Lower lobe of right lung (tissue), 2 donors: ENCODE data around the gene ARL6IP4. TPM values are rescaled to one million over a fixed set of nuclear protein-coding genes. Genes with fewer than 3 reads are reported as not detected.

Source experiments
- ATAC-seq, 2 donors: fragments of 200-7000 bp; cut with Tn5 transposase; one replicate each; pipeline ENCODE4 v1.9.1; 2020 to 2022; ENCODE audit warnings: mild to moderate bottlenecking in 2 of 2, moderate library complexity in 2 of 2
- DNase-seq: peaks from one replicate; pipeline ENCODE4 v3.0.0-alpha.2; 2020
- H3K27ac ChIP-seq: fragments of 200-600 bp; one replicate; pipeline ENCODE4 v1.8.0; 2022
- H3K27me3 ChIP-seq: fragments of 200-600 bp; one replicate; pipeline ENCODE4 v1.8.0; 2022; ENCODE audit warnings: low read depth
- H3K36me3 ChIP-seq: fragments of 200-600 bp; one replicate; pipeline ENCODE4 v1.8.0; 2022; ENCODE audit warnings: mild to moderate bottlenecking
- H3K4me1 ChIP-seq: fragments of 200-600 bp; one replicate; pipeline ENCODE4 v1.8.0; 2022
- H3K4me3 ChIP-seq: fragments of 200-600 bp; one replicate; pipeline ENCODE4 v1.8.0; 2022; ENCODE audit warnings: mild to moderate bottlenecking
- H3K9me3 ChIP-seq: fragments of 200-600 bp; one replicate; pipeline ENCODE4 v1.8.0; 2022
- intact Hi-C: fragments of 100-400 bp; cut with DNase I; formaldehyde crosslinking; loops from one replicate; pipeline ENCODE4 v1.11.0; 2022
- total RNA-seq: library from RNA; stranded (reverse); fragmentation: NEBNext Ultra II Directional; extraction: Animal tissue kit (Norgen Biotek cat#: 25700); gene quantifications from one replicate; pipeline ENCODE4 v1.2.1, GENCODE V29; 2021
- TF ChIP-seq, protein P1 (sequence below): fragments of 200-600 bp; IDR thresholded peaks from one replicate; pipeline ENCODE4 v1.8.0; 2022; ENCODE audit warnings: antibody characterized with exemption, mild to moderate bottlenecking
- donor health status: DM: no; HTN: yes; CAD: no; lungs with severe emphysema.

ARL6IP4 gene
- total RNA-seq, 1 donor from 2014 or later = 139 TPM

DNA sequence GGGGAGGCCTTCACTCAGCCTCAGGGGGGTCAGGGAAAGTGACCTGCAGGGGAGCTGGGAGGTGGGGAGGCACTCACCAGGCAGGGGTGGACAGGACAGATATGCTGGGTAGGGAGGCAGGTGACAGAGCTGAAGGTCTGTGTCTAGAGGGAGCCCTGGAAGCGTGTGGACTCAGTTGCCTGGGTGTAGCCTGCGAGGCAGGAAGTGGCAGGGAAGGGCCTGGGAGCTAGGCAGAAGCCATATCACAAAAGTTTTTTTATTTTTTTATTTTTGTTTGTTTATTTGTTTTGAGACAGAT lies 39.3 kb downstream of the ARL6IP4 start:
- no peaks in the 10 kb centered on the region for H3K36me3 ChIP-seq
- DNase-seq (peak; percentile 34), ATAC-seq (peak; percentile 10 to 14)
- H3K27me3 ChIP-seq = no peaks in the 10 kb centered on the region
- H3K4me1 ChIP-seq = peaks cover 11% of the 10 kb centered on the region
- intact Hi-C loops = no loop called here
- TF ChIP-seq, protein P1, sequence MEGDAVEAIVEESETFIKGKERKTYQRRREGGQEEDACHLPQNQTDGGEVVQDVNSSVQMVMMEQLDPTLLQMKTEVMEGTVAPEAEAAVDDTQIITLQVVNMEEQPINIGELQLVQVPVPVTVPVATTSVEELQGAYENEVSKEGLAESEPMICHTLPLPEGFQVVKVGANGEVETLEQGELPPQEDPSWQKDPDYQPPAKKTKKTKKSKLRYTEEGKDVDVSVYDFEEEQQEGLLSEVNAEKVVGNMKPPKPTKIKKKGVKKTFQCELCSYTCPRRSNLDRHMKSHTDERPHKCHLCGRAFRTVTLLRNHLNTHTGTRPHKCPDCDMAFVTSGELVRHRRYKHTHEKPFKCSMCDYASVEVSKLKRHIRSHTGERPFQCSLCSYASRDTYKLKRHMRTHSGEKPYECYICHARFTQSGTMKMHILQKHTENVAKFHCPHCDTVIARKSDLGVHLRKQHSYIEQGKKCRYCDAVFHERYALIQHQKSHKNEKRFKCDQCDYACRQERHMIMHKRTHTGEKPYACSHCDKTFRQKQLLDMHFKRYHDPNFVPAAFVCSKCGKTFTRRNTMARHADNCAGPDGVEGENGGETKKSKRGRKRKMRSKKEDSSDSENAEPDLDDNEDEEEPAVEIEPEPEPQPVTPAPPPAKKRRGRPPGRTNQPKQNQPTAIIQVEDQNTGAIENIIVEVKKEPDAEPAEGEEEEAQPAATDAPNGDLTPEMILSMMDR = no peak
- peak overlapping the region; percentile 13 for H3K27ac ChIP-seq
- H3K9me3 ChIP-seq = no peaks in the 10 kb centered on the region
- H3K4me3 ChIP-seq = no peak overlapping the region

DNA sequence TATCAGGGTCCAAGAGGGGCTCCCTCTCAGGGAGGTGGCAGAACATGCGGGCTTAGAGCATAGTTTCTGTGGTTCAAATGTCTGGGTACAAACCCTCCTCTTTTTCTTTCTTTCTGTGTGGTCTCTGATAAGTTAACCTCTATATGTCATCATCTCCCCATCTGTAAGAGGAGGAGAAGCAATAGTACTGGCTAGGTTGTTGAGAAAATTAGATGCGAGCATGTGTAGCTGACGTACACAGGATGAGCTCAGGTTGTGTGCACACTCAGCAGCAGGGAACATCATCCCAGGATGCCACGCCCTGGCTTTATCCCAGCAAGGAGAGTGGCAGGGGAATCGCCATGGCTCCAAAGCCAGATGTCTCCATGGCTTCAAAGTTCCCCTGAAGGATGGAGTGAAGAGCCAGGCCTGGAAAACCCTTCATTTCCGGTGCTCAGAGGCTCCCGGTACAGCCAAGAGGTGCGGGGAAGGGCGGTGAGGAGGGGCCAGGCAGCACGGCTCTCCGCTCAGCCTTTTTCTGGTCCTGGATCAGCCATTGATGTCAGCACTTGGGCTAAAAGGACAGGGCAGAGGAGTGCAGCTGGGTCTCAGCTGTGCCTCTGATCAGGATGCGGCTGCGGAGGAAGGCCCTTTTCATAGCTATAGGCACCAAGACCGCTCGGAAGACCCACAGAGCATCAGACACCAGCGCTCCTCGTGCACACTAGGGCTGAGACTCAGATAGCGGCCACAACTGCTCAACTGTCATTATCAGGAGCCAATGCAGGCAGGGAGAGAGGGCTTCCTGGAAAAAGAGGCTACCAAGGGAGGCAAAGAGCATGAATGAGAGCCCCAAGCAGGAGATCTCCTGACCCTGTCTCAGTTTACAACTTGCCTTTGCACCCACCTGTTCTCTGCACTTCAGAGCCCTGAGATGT lies 41.5 kb downstream of the ARL6IP4 start:
- intact Hi-C loops = no loop called here
- H3K27ac ChIP-seq = no peak overlapping the region
- no peaks in the 10 kb centered on the region for H3K27me3 ChIP-seq
- no peak for ATAC-seq
- H3K36me3 ChIP-seq = peaks cover 10% of the 10 kb centered on the region
- H3K4me3 ChIP-seq = no peak overlapping the region
- no peaks in the 10 kb centered on the region for H3K9me3 ChIP-seq
- TF ChIP-seq, protein P1 = no peak
- H3K4me1 ChIP-seq = peaks cover 11% of the 10 kb centered on the region
- DNase-seq = peak; percentile 16

DNA sequence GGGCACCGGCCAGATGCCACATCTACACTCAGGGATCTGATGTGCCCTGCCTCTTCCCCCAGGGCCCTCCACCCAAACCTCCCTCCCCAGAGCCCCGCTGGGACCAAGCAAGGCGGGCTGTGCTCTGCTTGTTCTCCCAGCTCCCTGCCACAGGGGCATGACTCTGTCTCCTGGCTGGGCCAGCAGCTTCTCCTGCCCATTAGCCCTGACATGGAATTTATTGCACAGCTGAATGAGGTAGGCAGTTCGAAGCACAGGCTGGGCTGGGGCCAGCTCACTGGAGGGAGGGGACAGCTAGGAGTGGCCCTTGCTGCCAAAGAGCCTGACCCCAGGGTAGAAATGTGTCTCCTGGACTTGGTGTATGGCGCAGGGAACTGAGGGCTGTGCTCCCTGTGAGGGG lies 42.4 kb downstream of the ARL6IP4 start:
- DNase-seq = peak; percentile 26
- intact Hi-C loops = no loop called here

GRCh38 chr12:123024819-123025391 lies 44.4 kb downstream of the ARL6IP4 start:
- DNase-seq (no peak), ATAC-seq (no peak)
- Histone ChIP-seq H3K27me3 (no peaks in the 10 kb centered on the region), H3K4me1 (peaks cover 3% of the 10 kb centered on the region), H3K4me3 (no peak overlapping the region), H3K9me3 (no peaks in the 10 kb centered on the region), H3K36me3 (peaks cover 12% of the 10 kb centered on the region), H3K27ac (no peak overlapping the region)
- intact Hi-C loops = no loop called here
- TF ChIP-seq, protein P1 = no peak

More for the DNA sequence above, 42.4 kb downstream of the ARL6IP4 start:
- Histone ChIP-seq H3K27ac (no peak overlapping the region), H3K36me3 (peaks cover 12% of the 10 kb centered on the region), H3K9me3 (no peaks in the 10 kb centered on the region), H3K4me3 (no peak overlapping the region), H3K4me1 (peaks cover 11% of the 10 kb centered on the region), H3K27me3 (no peaks in the 10 kb centered on the region)
- TF ChIP-seq, protein P1 = no peak
- no peak for ATAC-seq

DNA sequence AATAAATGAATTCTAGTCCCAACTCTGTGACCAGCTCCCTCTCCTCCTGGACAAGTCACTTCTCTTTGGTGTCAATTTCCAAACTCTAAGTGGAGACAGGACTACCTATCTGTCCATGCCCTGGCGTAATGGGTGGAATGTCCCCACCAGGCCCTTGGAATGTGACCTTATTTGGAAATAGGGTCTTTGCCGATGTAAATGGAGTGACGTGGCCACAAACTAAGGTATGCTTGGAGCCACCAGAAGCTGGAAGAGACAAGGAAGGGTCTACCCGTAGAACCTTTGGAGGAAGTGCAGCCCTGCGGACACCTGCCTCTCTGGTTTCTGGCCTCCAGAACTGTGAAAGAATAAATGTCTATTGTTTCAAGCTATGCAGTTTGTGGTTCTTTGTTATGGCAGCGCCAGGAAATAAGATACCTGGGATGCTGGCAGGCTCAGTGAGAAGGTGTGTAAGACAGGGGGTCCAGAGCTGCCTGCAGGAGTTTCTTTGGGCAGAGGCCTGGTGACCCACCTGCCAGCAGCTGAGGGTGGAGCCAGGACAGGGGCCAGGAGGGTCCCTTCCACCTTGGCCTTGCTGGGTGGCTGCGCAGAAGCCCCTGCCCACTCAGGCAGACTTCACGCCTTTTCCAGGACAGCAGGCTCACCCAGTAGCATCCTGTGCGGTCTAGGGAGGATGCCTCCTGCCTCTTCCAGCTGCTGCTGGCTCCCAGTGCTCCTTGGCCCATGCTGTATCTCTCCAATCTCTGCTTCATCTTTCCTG lies 45.8 kb downstream of the ARL6IP4 start:
- H3K36me3 ChIP-seq = peaks cover 12% of the 10 kb centered on the region
- intact Hi-C loops = no loop called here
- no peaks in the 10 kb centered on the region for H3K27me3 ChIP-seq
- no peak overlapping the region for H3K4me3 ChIP-seq
- H3K4me1 ChIP-seq = no peaks in the 10 kb centered on the region
- no peak overlapping the region for H3K27ac ChIP-seq
- H3K9me3 ChIP-seq = no peaks in the 10 kb centered on the region
- ATAC-seq (no peak), DNase-seq (no peak)
- TF ChIP-seq, protein P1 = no peak
